ENCODE data around the gene PROCA1.
"Not testable (repeated sequence)": the region's sequence is repeated elsewhere in the genome, so short reads cannot be mapped to it uniquely, and the experiment has no call there.

Gene PROCA1

DNA sequence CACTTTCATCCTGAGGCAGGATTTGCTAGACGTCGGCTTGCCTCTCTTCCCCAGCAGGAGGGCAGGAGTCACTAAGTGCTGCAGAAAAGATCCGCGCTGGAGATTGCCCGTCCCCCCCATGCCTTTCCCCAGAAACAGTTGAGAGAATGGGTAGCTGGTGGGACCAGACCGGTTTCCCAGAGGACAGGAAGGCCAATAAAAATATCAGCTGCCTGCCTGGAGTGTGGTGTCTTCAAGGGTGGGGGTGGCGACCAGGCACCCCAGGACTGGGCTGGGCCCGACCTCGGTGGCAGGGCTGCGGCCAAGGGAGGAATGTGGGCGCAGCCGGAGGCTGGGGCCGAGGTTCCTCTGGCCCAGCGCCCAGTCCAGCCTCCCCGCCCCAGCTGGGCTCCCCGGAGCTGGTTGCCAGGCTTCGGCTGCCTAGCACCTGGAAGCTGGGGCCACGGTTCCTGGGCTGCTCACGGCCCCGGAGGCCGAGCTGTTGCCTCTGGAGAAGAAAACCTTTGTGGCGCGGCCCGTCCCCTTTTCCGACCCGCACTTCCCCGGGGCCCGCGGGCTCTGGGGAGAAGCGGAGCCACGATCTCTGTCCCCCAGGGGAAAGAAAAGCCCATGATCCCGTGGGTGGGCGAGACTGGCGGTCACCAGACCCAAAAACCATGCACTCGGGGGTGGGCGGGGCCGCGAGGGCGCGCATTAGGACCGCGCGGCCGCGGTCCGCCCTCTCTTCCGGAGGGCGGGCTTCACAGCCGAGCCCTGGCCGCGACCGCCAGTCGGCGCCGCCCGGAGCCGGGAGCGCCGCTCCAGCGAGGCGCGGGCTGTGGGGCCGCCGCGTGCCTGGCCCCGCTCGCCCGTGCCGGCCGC, 31.8 kb upstream of the PROCA1 start, which contains the start of gene TRAF4:
TRAF4 (plus strand) TSS at position 769 of the 861 bp plus-strand sequence. CDS start 102 bp downstream, outside the sequence.
- DNase-seq = peak; percentile 81

DNA sequence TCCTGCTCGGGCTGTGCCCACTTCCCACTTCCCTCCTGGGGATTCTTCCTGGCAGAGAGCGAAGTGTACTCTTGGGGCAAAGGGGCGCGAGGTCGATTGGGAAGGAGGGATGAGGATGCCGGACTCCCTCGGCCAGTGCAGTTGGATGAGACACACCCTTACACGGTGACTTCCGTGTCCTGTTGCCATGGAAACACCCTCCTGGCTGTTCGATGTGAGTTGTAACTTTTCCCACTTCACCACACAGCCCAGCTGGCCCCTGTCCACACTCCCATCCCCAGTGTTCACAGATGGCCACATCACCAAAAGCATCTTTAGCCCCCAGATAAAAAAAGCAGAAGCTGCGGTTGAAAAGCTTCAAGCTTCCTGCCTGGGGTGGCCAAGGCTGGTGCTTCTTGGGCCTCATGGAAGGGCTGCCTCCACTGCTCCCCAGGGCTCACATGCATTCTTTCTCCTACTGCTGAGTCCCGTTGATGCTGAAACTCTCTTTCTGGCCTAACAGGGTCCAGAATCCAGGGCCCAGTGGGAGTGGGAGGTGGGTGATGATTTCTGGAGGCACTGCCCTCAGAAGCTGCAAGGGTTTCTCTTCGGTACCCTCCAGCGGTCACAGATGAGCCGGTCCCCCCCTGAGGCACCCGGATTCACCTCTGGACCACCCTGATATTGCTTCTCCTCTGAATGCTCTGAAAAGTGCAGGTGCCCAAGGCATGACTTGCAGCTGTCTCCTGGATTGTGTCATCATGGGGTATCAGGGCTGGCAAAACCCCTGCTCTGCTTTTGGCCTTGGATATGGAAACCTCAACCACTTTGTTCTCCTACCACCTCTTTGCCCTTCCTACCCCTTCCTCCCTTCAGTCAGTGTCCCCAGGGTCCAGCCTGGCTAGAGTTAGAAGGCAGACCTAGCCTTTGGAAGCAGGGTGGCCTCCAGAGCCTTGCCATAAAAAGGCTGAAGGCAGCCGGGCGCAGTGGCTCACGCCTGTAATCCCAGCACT, 30.0 kb upstream of the PROCA1 start:
- DNase-seq = no peak

DNA sequence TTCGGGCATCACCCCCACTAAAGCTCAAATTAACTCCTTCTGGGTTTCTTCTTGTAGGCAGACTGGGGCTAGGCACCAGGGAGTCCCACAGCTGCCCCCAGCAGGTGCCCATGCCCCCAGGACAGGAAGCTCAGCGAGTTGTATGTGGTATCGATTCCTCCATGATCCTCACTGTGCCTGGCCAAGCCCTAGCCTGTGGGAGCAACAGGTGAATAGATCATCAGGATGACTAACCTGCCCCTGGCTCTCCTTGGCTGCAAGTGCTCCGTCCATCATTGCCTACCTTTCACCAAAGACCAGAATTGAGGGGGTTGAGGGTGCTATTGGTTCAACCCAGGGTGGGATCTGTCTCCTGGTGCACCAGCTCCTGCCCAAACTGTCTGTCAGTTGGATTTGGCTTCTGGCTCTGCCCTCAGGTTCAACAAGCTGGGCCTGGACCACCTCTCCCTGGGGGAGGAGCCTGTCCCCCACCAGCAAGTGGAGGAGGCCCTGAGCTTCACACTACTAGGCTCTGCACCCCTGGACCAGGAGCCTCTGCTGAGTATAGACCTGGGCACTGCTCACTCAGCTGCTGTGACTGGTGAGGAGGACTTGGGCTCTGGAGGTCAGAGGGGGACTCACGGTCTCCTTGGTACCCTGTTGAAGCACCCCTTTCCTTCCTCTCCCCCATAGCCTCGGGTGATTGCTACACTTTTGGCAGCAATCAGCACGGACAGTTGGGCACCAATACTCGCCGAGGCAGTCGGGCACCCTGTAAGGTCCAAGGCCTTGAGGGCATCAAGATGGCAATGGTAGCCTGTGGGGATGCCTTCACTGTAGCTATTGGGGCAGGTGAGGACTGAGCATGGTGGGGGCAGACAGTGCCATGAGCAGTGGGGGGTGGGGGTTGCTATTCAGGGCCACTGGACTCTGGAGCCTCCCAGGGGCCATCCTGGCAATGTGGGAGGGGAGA, 29.0 kb upstream of the PROCA1 start:
- DNase-seq = no peak

DNA sequence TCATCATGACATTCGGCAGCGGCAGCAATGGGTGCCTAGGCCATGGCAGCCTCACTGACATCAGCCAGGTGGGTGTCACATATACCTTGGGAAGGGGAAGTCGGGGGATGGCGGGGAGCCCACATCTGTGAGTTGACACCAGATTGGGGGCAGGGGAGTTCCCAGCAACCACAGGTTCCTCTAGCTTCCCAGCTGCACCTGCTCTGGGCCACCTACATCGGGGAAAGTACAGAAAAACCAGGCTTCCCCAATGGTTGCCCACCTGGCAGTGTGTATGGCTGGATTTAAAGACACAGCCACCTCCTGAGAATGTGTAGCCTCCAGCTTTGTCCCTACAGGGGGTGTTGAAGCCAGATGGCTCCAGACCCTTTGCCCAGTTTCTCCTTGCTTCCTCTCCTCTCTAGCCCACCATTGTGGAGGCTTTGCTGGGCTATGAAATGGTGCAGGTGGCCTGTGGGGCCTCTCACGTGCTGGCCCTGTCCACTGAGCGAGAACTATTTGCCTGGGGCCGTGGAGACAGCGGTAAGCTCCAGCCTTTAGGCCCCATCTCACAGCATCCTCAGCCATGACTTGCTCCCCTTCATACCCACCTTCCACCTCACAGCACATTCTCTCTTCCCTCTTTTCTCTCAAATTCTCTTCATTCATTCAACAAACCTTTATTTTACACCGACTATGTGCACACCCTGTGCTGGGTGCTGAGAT, 27.1 kb upstream of the PROCA1 start:
- DNase-seq = no peak

DNA sequence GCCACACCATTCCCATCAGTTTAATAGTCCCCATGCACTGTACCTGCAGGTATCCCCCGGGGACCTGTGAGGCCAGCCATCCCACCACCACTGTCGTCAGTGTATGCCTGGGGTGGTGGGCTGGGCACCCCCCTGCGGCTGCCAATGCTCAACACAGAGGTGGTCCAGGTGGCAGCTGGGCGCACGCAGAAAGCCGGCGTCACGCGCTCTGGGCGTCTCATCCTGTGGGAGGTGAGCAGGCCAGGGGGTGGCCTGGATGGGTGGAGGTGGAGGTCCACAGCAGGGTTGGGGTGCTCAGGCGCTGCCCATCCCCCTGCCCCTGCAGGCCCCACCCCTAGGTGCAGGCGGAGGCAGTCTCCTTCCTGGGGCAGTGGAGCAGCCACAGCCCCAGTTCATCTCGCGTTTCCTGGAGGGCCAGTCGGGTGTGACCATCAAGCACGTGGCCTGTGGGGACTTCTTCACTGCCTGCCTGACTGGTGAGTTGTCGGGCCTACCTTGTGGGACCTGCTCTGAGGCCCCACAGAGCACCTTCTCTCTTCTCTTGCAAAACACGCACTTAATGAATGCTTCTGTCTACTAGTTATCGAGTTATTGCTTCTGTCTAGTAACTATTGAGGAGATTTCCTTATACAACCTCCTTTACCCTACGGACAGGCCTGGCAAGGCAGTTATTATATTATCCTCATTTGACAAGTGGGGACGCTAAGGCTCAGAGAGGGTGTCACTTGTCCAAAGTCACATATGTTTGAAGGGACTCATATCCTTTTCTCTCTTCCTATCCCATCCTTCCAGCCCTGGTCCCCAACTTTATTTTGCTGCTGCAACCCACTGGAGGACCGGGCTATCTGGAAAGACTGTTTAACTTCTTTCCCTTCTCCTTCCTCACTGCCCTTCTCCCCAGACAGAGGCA, 26.3 kb upstream of the PROCA1 start:
- no peak for DNase-seq

DNA sequence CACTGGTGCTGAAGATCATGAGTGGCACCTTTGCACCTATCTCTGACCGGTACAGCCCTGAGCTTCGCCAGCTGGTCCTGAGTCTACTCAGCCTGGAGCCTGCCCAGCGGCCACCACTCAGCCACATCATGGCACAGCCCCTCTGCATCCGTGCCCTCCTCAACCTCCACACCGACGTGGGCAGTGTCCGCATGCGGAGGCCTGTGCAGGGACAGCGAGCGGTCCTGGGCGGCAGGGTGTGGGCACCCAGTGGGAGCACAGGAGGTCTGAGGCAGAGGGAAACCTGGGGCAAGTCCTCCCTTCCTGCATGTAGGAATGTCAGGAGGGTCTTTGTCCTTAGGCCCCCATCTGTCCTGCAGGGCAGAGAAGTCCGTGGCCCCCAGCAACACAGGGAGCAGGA, 25.6 kb upstream of the PROCA1 start:
- no peak for DNase-seq

DNA sequence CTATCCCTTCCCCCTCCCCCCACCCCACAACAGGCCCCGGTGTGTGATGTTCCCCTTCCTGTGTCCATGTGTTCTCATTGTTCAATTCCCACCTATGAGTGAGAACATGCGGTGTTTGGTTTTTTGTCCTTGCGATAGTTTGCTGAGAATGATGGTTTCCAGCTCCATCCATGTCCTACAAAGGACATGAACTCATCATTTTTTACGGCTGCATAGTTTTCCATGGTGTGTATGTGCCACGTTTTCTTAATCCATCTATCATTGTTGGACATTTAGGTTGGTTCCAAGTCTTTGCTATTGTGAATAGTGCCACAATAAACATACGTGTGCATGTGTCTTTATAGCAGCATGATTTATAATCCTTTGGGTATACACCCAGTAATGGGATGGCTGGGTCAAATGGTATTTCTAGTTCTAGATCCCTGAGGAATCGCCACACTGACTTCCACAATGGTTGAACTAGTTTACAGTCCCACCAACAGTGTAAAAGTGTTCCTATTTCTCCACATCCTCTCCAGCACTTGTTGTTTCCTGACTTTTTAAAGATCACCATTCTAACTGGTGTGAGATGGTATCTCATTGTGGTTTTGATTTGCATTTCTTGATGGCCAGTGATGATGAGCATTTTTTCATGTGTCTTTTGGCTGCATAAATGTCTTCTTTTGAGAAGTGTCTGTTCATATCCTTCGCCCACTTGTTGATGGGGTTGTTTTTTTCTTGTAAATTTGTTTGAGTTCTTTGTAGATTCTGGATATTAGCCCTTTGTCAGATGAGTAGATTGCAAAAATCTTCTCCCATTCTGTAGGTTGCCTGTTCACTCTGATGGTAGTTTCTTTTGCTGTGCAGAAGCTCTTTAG, 24.5 kb upstream of the PROCA1 start:
- DNase-seq = not testable (repeated sequence)

DNA sequence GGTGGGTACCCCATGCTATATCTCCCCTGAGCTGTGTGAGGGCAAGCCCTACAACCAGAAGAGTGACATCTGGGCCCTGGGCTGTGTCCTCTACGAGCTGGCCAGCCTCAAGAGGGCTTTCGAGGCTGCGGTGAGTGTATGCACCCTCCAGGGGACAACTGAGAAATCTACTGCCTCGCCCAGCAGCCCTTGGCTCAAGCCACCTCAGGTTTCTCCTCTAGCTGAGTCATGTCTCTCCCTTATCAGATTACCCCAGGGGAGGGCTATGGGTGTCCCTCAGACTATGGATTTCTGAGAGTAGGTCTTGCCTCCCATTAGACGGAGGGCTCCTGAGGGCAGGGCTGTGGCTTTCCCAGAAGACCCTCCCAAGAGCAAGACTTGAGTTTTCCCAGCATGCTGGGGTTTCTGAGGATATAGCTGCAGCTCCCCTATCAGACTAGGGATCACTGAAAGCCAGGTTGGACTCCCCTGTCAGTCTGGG, 23.6 kb upstream of the PROCA1 start:
- no peak for DNase-seq

DNA sequence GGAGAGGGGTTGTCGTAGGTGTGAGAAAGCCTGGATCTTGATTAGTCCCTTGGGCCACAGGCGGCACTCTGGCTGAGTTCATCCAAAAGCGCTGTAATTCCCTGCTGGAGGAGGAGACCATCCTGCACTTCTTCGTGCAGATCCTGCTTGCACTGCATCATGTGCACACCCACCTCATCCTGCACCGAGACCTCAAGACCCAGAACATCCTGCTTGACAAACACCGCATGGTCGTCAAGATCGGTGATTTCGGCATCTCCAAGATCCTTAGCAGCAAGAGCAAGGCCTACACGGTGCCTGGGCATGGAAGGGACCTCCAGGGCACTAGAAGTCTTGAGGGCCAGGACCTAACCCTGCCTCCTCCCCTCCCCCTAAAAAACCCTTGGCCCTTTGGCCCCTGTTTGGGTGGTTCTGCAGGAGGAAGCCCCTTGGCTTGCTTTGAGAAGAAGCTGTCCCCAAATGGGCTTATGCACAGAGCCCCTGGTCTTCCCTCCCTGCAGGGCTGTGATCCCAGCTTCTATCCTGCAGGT, 23.1 kb upstream of the PROCA1 start:
- no peak for DNase-seq

DNA sequence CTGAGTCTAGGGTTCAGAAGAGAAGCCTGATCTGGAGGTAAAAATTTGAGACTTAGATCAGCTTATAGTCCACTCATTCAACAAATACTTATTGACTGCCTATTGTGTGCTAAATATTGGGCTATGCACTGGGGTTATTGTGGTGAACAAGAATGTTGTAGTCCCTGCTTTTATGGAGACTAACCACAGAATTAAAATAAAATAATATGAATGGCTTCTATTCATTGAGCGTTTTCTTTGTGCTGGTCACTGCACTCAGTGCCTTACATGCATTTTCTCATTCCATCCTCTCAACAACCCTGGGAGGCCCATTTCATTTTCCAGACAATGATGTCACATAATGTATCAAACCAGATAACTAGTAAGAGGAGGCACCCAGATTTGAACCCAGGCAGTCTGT, 21.7 kb upstream of the PROCA1 start:
- no peak for DNase-seq

DNA sequence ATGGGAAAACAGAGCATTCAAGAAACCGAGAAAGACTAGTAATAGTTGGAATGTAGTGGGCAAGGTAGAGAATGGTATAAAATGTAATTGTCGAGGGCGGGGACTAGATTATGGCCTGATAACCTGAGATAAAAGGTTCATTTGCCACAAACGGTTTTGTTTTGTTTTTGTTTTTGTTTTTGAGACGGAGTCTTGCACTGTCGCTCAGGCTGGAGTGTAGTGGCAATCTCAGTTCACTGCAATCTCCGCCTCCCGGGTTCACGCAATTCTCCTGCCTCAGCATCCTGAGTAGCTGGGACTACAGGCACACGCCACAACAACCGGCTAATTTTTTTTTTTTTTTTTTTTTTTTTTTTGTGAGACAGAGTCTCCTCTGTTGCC, 18.3 kb upstream of the PROCA1 start:
- no peak for DNase-seq

DNA sequence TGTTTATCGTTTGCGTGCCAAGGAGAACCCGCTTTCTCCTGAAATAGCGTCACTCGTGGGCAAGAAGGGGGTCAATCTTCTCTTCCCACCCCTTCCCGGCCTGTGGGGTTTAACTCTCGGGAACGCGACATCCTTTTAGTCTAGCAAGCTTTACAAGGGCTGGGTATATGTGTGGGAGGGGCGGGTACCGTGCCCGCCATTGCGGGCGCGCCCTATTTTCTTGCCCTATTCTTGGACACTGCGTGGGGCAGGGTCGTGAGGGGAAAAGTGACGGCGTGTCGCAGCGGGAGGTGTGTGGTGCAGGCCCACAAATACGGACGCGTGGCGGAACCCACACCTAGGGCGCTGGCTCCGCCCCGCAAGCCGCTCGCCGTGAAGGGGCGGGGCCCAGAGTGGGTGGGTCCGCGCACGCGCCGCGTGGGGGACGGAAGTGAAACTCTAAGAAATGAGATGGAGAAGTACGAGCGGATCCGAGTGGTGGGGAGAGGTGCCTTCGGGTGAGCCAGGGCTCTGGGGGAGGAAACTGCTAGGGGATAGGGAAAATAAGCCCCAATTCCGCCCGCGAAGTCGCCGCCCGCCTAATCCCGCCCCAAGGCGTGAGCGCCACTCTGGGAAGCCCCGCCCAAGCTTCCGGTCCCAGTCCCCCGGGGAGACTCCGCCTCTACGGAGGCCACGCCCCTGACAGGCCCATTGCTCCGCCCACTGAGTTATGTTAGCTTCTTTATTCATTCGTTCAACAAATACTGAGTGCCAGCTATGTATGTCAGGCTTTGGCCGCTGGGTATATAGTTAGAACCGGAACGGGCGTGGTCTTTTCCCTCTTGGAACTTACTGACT, 16.9 kb upstream of the PROCA1 start, which contains the start of gene NEK8:
NEK8 (plus strand) TSS at position 425 of the 837 bp plus-strand sequence; CDS start at position 451, 26 bp downstream.
- peak; percentile 91 for DNase-seq

DNA sequence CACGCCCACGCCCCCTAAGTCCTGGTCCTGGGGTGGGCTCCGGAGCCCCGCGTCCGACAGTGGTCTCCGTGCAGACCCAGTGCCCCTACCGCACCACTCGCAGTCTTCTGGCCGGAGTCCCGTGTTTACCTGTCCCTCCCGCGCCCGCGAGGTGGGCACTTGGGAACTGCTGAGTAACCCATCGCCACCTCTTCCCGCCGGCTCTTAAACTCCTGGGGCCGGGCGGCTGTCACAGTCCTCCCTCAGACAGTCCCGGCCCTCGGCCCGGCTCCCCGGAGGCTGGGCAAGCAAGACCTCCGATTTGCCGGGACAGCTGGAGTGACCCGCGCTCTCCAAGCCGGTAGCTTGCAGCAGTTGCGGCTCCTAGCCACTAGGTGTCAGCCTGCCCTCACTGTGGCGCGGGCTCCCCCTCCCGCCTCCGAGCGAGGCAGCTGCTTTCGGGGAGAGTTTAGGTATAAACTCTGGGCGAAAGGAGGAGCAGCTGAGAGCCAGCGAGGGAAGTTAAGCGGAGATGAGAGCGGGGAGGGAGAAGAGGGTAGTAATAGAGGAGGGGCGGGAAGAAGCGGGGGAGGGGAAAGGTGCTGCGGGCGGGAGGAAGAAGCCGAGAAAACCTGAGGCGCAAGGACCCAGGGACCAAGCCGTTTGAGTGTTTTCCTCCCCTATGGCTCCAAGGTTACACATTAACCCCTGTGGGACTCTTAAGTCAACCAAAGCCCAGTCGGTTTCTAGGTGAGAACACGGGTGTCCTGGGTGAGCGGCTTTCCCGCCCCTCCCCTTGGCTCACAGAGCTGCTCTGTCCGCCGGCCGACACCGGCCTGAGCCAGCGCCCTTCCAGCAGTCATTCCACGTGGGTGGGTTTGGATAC, 15.2 kb upstream of the PROCA1 start:
- peak; percentile 97 for DNase-seq

DNA sequence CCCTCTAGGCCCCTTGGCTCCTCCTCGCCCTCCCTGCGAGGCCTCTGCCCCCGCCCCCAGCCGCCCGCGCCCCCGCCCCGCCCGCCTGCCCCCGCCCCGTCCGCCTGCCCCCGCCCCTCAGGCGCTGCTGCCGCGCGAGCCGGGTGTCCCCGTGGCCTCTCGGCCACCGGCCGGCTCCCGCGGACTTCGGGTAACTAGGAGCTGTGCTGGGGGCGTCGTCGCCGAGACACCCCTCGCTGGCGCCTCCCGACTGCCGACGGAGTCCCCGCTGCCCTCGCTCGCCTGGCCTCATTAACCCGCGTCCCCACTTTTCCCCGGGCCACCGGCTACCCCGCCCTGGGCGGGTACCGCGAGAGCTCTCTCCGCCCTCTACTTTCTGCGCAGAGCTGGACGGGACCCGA, 14.5 kb upstream of the PROCA1 start, which contains the start of gene TLCD1:
TLCD1 (minus strand) TSS at position 8 of the 401 bp plus-strand sequence. CDS start 136 bp downstream, outside the sequence.
- peak; percentile 73 for DNase-seq

DNA sequence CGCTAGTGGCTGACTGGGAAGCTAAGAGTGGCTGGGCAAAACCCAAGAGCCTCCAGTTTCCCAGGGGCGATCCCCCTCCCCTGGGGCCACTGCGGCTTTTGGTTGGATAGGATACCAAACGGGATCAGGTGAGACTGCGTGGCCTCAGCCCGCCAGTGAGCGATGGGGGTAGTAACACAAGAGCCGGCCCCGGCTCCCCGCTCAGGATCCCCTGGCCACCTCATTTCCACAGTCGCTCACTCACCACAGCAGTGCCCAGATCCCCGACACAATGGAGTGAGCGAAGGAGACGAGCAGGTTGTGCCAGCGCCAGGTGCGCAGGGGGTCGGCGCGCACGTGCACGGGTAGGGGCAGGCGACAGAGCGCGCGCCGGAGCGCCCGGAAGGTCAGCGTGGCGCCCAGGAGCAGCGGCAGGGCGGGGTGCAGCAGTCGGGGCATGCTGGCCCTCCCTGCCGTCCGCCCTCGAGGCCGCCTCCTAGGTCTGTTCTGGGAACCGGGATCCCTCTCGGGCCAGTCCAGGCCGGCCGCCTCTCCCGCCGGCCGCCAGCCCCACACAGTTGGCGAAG, 14.1 kb upstream of the PROCA1 start:
- peak; percentile 85 for DNase-seq

DNA sequence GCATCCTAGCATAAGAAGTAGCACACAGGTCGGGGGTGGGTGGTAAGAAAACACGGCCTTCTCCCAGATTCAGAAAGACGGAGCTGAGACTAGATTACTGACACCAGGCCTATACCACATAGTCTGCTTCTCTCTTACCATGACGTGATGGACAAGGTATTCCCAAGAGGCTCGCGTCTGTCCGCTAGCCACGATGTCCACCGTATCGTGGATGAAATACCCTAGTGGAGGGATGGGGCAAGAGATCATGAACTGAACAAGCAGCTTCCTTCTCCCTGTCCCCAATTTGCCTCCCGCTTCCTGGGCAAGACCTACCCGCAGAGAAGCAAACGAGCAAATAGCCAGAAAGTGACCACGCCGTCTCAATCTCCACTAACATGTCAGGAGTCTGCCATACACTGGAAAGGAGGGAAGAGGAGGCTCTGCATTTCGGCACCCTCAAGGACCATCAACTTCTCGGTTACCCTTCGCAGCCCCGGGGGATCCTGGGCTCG, 13.5 kb upstream of the PROCA1 start:
- peak; percentile 61 for DNase-seq

All from NCI-H2171 treated with DMSO at 0.1 percent for 48 hours (cell line).